Choroid plexus epithelial cell (primary cell): Measurements from ENCODE around the gene CMIP.

Experiments used
- DNase-seq: peaks from one replicate; pipeline ENCODE4 v3.0.0-alpha.2; 2010; ENCODE audit warnings: low read depth
- H3K4me3 ChIP-seq: 2 replicates; pipeline ENCODE4 v1.5.1; 2011; ENCODE audit warnings: low read depth, mild to moderate bottlenecking, control low read depth, low read length, moderate library complexity
- TF ChIP-seq, protein P1 (sequence below): conservative IDR thresholded peaks from 2 replicates; pipeline ENCODE4 v1.5.1; 2011; ENCODE audit warnings: low read depth, mild to moderate bottlenecking, control low read depth, inconsistent platforms, low read length, moderate library complexity

Gene CMIP

DNA sequence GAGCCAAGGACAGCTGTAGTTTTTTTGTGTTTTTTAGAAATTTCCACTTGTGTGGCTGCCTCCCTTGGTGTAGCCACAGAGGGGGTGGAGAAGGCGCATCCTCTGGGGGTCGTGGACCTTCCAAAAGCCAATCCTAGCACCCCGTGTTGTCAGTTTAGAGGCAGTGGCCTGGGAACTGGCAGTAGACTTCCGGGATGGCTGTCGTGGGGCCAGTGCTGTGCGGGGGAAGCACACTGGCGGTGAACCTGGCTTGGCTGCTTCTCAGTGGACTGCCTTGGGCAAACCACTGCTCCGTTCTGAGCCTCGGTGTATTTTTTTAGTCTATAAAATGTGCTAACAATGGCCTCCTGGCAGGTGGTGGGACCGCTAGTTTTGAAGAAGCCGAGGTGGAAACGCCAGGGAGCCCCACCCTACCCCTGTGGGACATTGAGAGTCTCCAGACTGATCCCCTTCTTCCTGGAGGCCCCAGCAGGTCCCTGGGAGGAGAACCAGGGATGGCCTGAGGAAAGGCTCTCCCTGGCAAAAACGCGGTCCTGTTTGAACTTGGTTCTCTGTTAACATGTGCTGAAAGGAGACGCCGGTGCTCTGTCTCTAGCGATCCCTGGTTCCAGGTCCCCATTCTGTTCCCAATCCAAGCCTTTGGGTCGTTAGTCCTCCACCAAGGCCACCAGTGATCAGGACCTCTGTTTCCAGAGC, 125.7 kb downstream of the CMIP start:
- TF ChIP-seq, protein P1, sequence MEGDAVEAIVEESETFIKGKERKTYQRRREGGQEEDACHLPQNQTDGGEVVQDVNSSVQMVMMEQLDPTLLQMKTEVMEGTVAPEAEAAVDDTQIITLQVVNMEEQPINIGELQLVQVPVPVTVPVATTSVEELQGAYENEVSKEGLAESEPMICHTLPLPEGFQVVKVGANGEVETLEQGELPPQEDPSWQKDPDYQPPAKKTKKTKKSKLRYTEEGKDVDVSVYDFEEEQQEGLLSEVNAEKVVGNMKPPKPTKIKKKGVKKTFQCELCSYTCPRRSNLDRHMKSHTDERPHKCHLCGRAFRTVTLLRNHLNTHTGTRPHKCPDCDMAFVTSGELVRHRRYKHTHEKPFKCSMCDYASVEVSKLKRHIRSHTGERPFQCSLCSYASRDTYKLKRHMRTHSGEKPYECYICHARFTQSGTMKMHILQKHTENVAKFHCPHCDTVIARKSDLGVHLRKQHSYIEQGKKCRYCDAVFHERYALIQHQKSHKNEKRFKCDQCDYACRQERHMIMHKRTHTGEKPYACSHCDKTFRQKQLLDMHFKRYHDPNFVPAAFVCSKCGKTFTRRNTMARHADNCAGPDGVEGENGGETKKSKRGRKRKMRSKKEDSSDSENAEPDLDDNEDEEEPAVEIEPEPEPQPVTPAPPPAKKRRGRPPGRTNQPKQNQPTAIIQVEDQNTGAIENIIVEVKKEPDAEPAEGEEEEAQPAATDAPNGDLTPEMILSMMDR = no peak
- DNase-seq = no peak
- no peak overlapping the region for H3K4me3 ChIP-seq

DNA sequence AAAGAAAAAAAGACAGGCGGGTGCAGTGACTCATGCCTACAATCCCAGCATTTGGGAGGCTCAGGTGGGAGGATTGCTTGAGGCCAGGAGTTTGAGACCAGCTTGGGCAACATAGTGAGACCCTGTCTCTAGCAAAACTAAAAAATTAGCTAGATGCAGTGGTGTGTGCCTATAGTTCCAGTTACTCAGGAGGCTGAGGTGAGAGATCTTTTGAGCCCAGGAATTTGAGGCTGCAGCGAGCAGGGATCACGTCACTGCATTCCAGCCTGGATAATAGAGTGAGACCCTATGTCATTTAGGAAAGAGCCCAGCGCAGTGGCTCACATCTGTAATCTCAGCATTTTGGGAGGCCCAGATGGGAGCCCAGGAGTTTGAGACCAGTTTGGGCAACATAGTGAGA, 126.6 kb downstream of the CMIP start:
- DNase-seq = no peak
- TF ChIP-seq, protein P1 = no peak
- no peak overlapping the region for H3K4me3 ChIP-seq

GRCh38 chr16:81571592-81572385, 127.2 kb downstream of the CMIP start:
- H3K4me3 ChIP-seq = no peak overlapping the region
- no peak for DNase-seq
- TF ChIP-seq, protein P1 = no peak

- TF ChIP-seq, protein P1 = no peak
- DNase-seq = no peak
- H3K4me3 ChIP-seq = no peak overlapping the region
These were observed 128.0 kb downstream of the CMIP start for GRCh38 chr16:81572386-81573144.

DNA sequence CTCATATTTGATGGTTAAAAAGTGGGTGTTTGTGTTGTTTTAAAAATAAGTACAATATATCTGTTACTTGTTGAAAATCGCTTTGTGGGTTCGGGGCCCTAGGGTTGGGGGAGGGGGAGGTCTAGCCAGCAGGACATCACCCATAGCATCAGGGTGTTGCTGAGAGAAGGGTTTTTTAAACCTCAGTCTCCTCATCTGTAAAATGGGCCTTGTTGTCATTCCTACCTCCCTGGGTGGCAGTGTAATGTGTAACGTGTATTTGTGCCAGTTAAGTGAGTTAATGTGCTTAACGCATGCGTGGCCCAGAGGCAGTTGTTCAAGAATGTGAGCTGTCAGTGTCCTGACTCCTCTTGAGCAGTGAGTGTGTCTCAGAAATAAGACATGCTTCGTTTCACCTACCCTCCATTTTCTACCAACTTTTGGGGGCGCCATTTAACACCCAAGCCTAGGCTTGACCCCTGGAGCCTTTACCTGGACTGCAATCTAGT, 129.0 kb downstream of the CMIP start:
- H3K4me3 ChIP-seq = no peak overlapping the region
- TF ChIP-seq, protein P1 = no peak
- no peak for DNase-seq

- H3K4me3 ChIP-seq = no peak overlapping the region
- TF ChIP-seq, protein P1 = no peak
- no peak for DNase-seq
These were observed 129.6 kb downstream of the CMIP start for GRCh38 chr16:81574168-81574567.
